Uterus (tissue), 2 donors: ENCODE results near the gene CACNA1D.

ENCODE experiments used
- POLR2A ChIP-seq, 2 donors: fragments of 450-650 bp; IDR thresholded peaks; one replicate each; pipeline ENCODE4 v1.6.1; 2016; ENCODE audit warnings: antibody characterized with exemption in 2 of 2, mild to moderate bottlenecking in 1 of 2, moderate library complexity in 1 of 2
- TF ChIP-seq, protein P1 (sequence below), 4 experiments: fragments of 200-600 bp in 2 of 4; fragments of 450-650 bp in 2 of 4; sonication (generic) in 2 of 4; IDR thresholded peaks; one replicate each; pipeline ENCODE4 v1.5.1; 2016 to 2019; ENCODE audit warnings: antibody characterized with exemption in 4 of 4, mild to moderate bottlenecking in 2 of 4, moderate library complexity in 1 of 4

DNA sequence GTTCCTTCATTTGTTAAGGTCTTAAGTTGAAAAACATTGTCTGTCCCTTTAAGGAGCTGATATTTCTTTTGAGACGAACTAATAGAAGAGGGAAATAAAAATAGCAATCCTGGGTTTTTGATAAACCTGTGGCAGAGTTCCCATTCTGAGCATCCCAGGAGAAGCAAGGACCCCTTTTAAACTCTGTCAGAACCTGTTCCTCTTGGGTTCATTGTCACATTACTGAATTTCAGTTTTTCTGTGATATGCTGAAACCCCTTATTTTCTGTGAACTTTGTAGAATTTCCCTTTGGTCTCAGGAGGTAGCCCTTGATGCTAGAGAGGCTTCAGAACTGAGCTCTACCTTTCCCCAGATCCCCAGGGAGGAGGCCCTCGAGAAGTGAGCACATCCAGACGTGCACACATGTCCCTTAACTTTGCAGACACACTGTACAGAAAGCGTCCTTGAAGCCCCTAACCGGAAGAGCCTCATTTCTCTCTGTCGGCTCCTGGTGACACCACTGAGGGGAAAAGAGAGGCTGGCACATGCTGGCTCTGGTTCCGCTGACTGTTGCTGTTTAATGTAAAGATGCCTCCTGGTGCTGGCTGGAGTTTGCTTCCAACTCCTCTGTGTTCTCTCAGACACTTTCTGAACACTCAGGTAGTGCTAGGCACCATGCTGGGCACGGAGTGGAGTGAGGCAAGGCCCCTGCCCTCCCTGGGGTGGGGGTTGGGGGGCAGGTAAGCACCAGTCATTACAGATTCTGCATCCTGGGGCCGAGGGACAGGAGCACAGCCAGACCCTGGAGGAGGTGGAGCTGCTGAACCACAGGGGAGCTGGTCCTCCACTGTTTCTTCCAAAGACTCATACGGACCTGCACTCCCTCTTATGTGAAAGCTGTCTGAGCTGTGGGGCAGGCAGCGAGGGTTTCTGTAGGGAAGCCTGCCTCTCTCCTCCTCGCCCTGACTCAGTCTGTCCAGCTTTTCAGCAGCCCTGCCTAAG lies 274.4 kb downstream of the CACNA1D start:
- no peak for TF ChIP-seq POLR2A (IDR thresholded peaks at IDR 0.05)
- TF ChIP-seq, protein P1, sequence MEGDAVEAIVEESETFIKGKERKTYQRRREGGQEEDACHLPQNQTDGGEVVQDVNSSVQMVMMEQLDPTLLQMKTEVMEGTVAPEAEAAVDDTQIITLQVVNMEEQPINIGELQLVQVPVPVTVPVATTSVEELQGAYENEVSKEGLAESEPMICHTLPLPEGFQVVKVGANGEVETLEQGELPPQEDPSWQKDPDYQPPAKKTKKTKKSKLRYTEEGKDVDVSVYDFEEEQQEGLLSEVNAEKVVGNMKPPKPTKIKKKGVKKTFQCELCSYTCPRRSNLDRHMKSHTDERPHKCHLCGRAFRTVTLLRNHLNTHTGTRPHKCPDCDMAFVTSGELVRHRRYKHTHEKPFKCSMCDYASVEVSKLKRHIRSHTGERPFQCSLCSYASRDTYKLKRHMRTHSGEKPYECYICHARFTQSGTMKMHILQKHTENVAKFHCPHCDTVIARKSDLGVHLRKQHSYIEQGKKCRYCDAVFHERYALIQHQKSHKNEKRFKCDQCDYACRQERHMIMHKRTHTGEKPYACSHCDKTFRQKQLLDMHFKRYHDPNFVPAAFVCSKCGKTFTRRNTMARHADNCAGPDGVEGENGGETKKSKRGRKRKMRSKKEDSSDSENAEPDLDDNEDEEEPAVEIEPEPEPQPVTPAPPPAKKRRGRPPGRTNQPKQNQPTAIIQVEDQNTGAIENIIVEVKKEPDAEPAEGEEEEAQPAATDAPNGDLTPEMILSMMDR (IDR thresholded peaks at IDR 0.05), result no peak
